HG03521 (cell line): Measurements from ENCODE around the gene CCDC192.
"Not testable (repeated sequence)": the region's sequence is repeated elsewhere in the genome, so short reads cannot be mapped to it uniquely, and the experiment has no call there.

Experiments
- ATAC-seq: cut with Tn5 transposase; IDR thresholded peaks from one replicate; pipeline ENCODE4 v1.9.1; 2021; ENCODE audit warnings: mild to moderate bottlenecking, moderate library complexity; ENCODE audit not compliant: unreplicated experiment

CCDC192 gene

GRCh38 chr5:127758766-127759283 lies 55.6 kb downstream of the CCDC192 start:
- no peak for ATAC-seq

DNA sequence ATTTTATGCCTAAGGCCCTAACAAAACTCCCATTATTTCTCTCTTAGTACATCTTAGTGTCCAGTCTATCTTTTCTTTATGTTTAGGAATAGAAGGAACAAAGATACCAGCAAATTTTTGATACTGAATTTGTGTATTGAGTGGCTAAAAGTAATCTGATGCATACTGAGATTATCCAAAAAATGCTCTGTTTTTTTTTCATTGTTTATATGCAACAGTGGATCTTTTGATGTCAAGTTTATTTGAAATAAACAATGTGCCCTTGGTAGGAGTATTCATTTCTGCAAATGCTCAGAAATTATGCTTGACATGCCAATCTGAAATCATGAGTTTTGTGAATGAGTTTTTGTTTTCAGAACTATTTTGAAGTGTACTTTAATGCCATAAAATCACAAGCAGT lies 58.7 kb downstream of the CCDC192 start:
- no peak for ATAC-seq

DNA sequence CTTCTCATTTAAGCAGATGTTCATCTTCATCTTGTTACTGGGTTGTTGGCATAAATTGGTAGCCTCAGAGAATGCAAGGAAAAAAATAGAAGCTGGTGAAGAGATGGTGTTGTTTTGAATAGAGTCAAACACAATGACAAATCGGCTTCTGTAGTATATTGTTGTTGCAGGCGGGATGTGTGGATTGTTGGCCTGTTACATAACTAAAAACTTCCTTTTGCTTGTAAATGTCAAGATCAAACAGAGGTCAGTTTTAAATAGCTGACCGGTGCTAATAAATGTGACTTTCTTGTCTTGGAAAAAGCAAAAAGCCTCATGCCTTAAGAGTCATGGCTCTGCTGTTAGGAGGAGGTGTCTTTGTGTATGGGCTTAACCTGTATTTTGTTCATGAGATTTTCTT lies 59.2 kb downstream of the CCDC192 start:
- ATAC-seq, result no peak

DNA sequence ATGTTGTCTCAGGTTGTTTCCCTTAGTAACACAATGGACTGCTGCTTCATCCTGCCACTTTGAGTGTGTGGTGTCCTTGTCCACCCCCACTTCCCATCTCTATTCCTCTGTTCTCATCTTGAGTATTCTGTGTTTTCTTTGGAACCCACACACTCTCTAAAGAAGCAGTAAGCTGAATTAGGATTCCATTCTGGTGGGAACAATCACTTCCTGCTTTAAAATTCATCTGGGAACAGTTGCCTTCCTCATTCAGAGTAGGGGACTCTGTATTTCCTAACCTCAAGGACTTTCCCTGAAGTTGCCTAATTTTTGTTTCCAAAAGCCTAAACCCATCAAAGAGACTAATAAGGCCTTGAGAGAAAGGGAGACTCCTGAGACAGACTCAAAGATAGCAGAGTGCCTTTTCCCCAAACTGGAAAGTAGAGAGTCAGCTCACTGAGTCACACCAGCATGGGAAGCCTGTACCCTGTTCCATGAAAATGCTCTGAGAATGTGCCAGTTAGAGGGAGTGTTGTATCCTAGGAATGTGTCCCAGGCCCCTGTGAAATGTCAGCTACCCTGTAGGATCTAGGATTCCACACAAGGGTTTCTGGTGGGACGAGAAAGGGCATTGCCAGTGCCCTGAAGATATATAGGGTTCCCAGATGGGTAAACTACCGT lies 63.6 kb downstream of the CCDC192 start:
- ATAC-seq, result no peak

- no peak for ATAC-seq
Measured at GRCh38 chr5:127769386-127769785, 66.2 kb downstream of the CCDC192 start.

GRCh38 chr5:127770272-127770671 lies 67.1 kb downstream of the CCDC192 start:
- no peak for ATAC-seq

GRCh38 chr5:127772531-127772930 lies 69.3 kb downstream of the CCDC192 start:
- no peak for ATAC-seq

- no peak for ATAC-seq
Measured at GRCh38 chr5:127774221-127774620, 71.0 kb downstream of the CCDC192 start.

- ATAC-seq, result no peak
Measured at GRCh38 chr5:127776477-127776876, 73.3 kb downstream of the CCDC192 start.

- ATAC-seq, result no peak
Measured at GRCh38 chr5:127777957-127778356, 74.8 kb downstream of the CCDC192 start.

DNA sequence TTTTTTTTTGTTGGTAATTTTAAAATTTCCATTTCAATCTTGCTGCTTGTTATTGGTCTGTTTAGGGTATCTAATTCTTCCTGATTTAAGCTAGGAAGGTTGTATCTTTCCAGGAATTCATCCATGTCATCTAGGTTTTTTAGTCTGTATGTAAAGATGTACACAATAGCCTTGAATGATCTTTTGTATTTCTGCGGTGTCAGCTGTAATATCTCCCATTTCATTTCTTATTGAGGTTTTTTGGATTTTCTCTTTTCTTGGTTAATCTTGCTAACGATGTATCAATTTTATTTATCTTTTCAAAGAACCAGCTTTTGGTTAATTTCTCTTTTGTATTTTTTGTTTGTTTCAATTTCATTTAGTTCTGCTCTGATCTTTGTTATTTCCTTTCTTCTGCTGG lies 79.3 kb downstream of the CCDC192 start:
- not testable (repeated sequence) for ATAC-seq

DNA sequence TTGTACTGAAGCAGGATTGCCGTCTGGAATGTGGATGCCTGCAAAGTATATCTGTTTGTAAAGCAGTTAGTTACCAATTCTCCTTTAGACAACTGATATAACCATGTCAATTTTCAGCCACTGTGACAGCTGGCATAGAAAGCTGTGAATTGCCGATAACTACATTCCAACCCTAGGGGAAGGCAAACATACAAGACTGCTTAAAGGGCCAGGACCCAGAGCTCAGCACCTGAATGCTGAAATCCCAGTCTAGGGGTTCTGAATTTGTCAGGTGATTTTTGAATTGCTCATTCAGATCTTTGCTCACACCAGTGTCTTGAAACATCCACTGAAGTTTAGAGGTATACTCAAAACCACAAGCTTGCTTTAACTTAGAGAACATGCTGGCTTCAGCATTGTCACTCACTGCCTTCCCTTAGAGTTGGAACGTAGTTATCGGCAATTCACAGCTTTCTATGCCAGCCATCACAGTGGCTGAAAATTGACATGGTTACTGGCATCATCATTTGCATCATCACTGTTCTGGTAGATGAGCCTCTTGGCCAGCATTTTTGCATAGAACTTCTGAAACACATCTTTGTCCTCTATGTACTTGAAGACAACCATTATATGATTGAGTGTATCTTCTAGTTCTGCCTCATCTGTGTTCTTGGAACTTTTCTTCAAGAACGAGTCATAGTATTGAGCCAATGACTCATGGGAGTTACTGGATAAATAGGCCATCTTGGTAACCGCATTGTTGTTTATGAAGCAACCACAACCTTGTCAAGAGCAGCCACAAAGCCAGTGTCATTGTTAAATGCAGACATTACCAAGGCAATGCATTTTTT lies 82.1 kb downstream of the CCDC192 start:
- ATAC-seq, result no peak

DNA sequence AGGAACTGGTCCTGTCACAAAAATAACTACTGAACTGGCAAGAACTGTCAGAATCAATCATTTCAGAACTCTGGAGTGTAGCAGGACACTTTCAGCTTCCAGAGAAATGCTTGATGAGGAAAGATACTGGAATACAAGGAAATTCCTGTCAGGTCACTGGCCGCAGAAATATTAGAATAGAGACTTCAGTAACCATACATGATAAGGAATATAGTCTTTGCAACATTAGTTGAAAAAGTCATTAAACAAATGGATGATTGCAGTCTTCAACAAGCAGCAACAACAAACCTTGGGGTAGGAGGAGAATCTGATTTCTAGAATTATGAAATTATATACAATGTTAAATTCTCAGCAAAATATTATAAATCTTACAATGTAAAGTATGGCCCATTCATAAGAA lies 88.2 kb downstream of the CCDC192 start:
- no peak for ATAC-seq

DNA sequence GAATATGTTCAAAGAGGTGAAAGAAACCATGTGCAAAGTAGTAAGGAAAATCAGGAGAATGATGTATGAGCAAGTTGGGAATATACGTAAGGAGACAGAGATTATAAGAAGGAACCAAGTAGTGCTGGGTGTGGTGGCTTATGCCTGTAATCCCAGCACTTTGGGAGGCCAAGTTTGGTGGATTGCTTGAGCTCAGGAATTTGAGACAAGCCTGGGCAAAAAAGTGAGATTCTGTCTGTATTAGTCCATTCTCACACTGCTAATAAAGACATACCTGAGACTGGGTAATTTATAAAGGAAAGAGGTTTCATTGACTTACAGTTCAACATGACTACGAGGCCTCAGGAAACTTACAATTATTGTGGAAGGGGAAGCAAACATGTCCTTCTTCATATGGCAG lies 88.7 kb downstream of the CCDC192 start:
- not testable (repeated sequence) for ATAC-seq

- ATAC-seq, result no peak
Measured at GRCh38 chr5:127793052-127793451, 89.9 kb downstream of the CCDC192 start.

DNA sequence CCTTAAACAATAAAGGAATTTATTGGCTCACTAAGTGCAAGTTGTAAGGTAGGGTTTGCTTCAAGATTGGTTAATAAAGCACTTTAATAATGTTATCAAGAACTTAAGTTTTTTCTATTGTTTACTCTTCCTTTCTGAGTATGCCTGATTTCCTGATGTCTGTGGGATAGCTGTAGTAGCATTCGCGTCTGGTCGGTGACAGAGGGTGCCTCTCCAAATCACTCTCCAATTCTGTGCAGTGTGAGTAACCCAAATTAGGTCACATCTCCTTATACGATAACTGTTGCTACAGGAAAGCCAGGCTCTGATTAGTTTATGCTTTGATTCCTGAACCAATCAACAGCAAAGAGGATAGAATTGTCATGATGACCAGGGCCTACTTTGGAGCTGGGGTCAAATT lies 90.7 kb downstream of the CCDC192 start:
- no peak for ATAC-seq

DNA sequence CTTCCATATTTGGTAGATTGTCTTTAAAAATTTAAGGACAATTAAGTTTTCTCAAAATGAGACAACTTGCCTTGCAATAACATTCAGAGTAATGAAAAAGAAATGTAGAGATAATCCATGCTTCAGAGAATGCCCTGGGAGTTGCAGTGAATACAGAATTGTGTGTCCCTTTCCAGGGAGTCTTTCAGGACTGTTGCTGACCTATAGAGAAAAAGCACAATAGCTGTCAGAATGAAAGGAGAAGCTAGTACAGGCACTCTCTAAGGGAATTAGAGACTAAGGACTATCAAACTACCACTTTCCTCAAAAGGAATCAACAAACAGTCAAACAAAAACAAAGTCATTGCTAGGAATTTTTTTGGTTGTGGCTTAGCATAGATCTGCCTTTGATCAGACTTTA lies 93.0 kb downstream of the CCDC192 start:
- ATAC-seq, result no peak

GRCh38 chr5:127799293-127799905 lies 96.2 kb downstream of the CCDC192 start:
- ATAC-seq, result no peak

DNA sequence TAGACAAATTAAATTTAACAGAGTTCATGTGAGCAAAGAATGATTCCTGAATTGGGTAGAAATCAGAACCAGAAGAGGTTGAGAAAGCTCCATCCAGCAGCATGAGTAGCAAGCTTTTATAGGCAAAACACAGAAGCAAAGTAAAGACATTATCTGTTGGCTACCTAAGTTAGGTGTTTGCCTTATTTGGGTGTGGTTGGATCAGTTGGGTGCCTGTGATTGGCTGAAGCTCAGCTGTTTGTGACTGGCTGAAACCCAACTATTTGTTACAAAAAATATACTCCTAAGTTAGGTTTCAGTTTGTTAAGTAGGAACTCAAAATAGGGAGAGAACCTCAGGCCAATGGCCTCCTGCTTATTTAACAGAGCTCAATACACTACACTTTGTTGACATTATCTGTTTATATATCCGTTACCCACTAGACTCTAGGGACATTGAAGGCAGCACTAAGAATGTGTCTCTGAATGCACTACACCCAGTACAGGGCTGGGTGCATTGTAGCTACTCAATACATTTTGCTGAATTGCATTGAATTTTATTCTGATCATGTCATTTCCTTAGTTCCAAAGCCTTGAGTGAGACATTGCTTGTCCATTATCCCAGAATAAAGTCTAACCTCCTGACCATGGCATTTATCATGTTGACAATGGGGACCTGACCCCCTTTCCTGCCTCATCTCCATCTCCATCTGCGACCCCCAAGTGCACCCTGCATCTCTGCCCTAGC lies 98.7 kb downstream of the CCDC192 start:
- no peak for ATAC-seq

- ATAC-seq, result no peak
Measured at GRCh38 chr5:127802477-127802865, 99.3 kb downstream of the CCDC192 start.

GRCh38 chr5:127804886-127805426 lies 101.8 kb downstream of the CCDC192 start:
- no peak for ATAC-seq
